Measurements from ENCODE around the gene SLC25A21. TPM values are rescaled to one million over a fixed set of nuclear protein-coding genes. Genes with fewer than 3 reads are reported as not detected.

Gene SLC25A21
- total RNA-seq: 1.3 and 2.9 TPM in 2 replicates

GRCh38 chr14:37172024-37172869 is at the start of gene SLC25A21:
SLC25A21 (minus strand) TSS chr14:37172606.

GRCh38 chr14:37197421-37198272 is 25.2 kb upstream of the SLC25A21 start, which contains the start of gene MIPOL1:
MIPOL1 (plus strand) TSS chr14:37197937; CDS start chr14:37247889, 49,952 bp downstream.

GRCh38 chr14:36661506-36662257 is 510.7 kb downstream of the SLC25A21 start, which contains the start of gene PAX9:
PAX9 (plus strand) TSS chr14:36661860; CDS start chr14:36662090, 230 bp downstream.

Small RNAs within 50 kb of the gene (small RNA-seq; reads per million reads assigned to genes)
- gene MIR4503: not detected
- gene RNU6-273P: not detected

Other genes starting within 250 kb of the SLC25A21 start
- 19.6 and 21.6 TPM in 2 replicates for gene MIPOL1, start 25.3 kb upstream of the SLC25A21 start, total RNA-seq